Mucosa of gallbladder (tissue), 1 donor: ENCODE measurements around the gene MYO1E. TPM values are rescaled to one million over a fixed set of nuclear protein-coding genes. Genes with fewer than 3 reads are reported as not detected.

Source experiments
- DNase-seq: peaks from one replicate; pipeline ENCODE4 v3.0.0-alpha.2; 2020; ENCODE audit warnings: low spot score
- total RNA-seq: library from RNA; stranded (reverse); gene quantifications from one replicate; pipeline ENCODE4 v1.2.1, GENCODE V29; 2021
- donor health status: DM: no; HTN: no; CAD: no.

The MYO1E gene
- total RNA-seq, 1 donor from 2014 or later = 204 TPM

- DNase-seq = no peak
These were observed 176.3 kb downstream of the MYO1E start for GRCh38 chr15:59196416-59196815.

GRCh38 chr15:59194639-59195325 is 177.9 kb downstream of the MYO1E start:
- DNase-seq = no peak

DNA sequence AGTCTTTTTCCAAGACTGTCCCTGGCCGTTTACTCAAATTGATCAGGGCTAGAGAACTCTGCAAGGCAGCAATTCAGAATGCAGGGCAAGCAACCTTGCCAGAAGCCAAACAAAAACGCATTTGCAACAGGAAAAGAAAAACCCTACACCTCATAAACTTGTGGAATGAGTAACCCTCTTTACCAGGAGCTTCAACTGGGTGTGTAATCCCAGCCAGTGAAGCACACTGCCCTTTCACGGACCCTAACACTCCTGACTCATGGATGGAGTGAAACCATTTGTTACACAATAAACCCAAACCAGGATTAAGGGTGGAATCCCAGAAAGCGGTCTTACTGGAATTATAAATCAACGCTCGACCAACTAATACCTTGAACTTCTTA is 180.8 kb downstream of the MYO1E start:
- no peak for DNase-seq

GRCh38 chr15:59190291-59190690 is 182.4 kb downstream of the MYO1E start:
- DNase-seq = no peak

GRCh38 chr15:59189241-59189640 is 183.4 kb downstream of the MYO1E start:
- DNase-seq = no peak

GRCh38 chr15:59186501-59186900 is 186.2 kb downstream of the MYO1E start:
- DNase-seq = no peak

- no peak for DNase-seq
These were observed 186.9 kb downstream of the MYO1E start for GRCh38 chr15:59185725-59186124.

- no peak for DNase-seq
These were observed 191.6 kb downstream of the MYO1E start for GRCh38 chr15:59180945-59181600.

- DNase-seq = no peak
These were observed 193.0 kb downstream of the MYO1E start for GRCh38 chr15:59179717-59180116.

DNA sequence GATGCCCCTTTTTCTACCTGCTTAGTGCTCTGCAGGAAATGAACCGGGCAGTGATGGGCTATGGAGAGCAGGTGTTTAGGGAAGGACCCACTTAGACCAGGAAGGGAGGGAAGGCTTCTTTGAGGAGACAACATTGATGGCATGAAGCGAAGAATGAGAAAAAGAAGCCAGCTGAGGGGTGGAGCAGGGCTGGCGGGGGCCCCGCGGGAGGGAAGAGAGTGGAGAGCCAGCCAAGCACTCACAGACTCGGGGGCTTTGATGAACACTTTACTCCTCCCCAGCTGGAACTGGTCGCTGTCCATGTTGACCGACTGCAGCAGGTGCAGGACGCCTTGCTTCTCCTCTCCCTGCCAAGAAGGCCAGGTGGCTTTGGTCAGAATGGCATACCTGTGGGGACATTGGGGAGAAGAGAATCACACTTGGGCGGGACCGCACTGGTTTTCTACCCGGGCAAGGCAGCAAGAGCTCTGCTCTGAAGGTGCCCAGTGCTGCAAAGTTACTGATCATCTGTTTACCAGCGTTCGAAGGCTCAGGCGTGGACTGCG is 194.4 kb downstream of the MYO1E start:
- no peak for DNase-seq

- no peak for DNase-seq
These were observed 195.4 kb downstream of the MYO1E start for GRCh38 chr15:59177317-59177660.

DNA sequence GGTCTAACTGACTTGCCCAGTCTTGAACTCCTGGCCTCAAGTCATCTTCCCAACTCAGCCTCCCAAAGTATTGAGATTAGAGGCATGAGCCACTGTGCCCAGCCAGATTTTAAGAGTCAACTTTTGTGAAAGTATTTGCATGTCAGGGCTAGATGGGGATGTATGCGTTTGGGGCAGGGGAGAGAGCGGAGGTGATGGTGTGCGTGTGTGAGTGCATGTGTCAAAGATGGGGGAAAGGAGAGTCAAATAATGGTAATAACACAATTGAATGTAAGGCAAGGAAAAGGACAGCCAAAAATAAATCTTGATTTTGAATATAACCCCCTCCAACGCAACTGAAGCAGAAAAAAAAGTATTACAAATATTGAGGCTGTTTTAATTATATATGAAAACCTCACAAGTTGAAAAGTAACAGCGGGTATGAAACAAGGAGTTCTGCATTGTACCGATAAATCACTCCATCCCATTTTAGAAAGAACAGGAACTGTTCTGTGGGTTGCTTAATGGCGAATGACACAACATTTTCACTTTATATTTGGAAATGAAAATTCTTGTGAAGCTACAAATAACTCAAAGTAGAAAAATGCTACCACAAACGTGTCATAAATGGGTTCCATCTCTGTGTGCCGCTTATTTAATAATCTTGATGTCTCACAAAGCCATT is 195.9 kb downstream of the MYO1E start:
- DNase-seq = no peak

DNA sequence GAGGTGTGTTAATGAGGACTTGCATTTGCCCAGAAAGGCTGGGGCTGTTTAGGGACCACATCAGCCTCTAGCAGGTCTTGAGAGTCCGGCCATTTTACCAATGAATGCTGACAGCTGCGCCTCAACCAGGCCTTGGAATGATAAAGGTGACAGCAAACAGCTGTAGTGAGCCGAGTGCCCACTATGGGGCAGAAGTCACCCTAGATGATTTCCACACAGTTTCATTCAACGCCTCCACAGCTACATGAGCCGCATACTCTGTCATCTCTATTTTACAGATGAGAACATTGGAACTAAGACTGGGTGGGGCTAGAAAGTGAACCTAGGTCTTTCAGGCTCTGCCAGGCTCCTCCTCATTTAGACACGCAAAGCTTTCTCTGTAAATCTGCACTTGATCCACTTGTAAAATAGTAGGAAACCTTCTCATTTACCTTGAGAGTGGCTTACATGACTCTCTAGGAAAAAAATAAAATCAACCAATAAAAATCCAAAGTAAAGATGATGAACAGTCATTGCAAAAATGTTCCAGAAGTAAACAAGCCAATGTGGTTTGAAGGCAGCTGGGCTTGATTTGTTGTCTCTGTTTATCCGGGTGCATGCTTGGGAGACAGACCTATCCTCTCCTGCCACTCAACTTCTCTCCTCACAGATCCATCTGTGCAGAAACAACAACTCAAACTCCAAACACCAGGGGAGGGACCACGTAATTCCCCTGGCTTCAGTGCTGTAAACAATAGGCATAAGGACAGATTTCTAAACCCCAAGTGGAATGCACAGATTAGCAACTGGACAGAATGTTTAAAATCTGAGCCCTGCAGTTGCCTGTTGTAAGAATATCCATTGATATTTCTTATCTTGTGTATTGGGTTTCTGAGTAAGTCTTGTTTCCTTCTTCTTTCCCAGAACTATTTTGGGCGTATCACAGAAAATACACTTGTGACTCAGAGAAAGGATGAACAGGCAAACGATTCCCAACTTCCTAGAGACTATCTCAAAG is 197.5 kb downstream of the MYO1E start:
- DNase-seq = peak; percentile 56

- DNase-seq = no peak
These were observed 198.4 kb downstream of the MYO1E start for GRCh38 chr15:59174151-59174834.

DNA sequence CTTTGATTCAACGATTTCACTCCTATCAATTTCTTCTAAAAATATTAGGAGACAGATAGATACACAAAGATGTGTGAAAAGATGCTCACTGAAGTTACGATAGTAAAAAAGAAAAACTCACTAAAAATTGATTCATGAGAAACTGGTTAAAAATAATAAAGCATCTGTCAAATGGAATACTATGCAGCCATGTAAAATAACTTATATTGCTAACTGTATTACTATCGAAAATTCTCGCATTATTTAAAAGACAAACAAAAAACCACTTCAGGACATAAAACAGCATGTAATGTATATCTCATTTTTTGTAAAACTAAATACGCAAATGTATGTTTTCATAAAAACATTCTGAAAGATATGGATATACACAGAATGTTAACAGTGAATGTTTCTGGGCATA is 199.5 kb downstream of the MYO1E start:
- DNase-seq = no peak

GRCh38 chr15:59172289-59172901 is 200.3 kb downstream of the MYO1E start:
- no peak for DNase-seq

DNA sequence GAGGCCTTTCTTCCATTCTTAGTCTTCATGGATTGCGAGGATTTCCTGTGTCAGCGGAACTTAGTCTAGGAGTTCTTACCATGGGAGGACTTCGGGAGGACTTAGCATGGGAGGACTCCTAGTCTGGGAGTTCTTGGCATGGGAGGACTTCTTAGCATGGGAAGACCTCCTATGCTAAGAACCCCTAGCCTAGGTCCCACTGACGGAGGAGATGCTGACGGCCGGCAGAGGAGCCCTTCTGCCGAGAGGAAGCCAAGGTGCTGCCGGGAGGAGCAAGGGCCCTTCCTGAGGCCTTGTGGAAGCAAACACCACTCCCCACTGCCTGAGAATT is 201.6 kb downstream of the MYO1E start:
- DNase-seq = no peak

GRCh38 chr15:59170295-59171066 is 202.2 kb downstream of the MYO1E start:
- peak; percentile 65 for DNase-seq

GRCh38 chr15:59169251-59169708 is 203.4 kb downstream of the MYO1E start:
- no peak for DNase-seq

GRCh38 chr15:59168536-59168935 is 204.1 kb downstream of the MYO1E start:
- no peak for DNase-seq
